ENCODE results near the gene ORM2. TPM values are rescaled to one million over a fixed set of nuclear protein-coding genes. Genes with fewer than 3 reads are reported as not detected.

Gene ORM2
- total RNA-seq, 4 donors from 2014 or later, result 6.3 to 15.6 TPM; not detected in 2

GRCh38 chr9:114291886-114292590 is 37.6 kb upstream of the ORM2 start:
- intact Hi-C loops (cut with DNase I; ENCODE audit: low total_unique reads), result loop anchor here (1.0 kb wide), 3 partner anchors 137 to 210 kb away; partner anchors contain the start of gene COL27A1
- Histone ChIP-seq H3K9me3 (peaks cover 0 to 8% (median 0%) of the 10 kb centered on the region in 3 donors), H3K36me3 (peaks cover 0 to 13% of the 10 kb centered on the region in 2 donors), H3K4me3 (no peak overlapping the region), H3K27ac (no peak overlapping the region), H3K4me1 (no peaks in the 10 kb centered on the region), H3K27me3 (no peaks in the 10 kb centered on the region)
- no peak for TF ChIP-seq POLR2A (IDR thresholded peaks at IDR 0.05)
- TF ChIP-seq CTCF (IDR thresholded peaks at IDR 0.05 in 4 of 5, conservative IDR thresholded peaks at IDR 0.05 in 1 of 5), result no peak
- in situ Hi-C loops (cut with MboI; ENCODE audit: low sequenced_read_pairs in 4 of 4), result loop anchor here in 3 of 4 donors (5.0 to 25.0 kb wide), 2 partner anchors 185 to 480 kb away; no protein-coding TSS in a partner anchor
- ATAC-seq (no peak), DNase-seq (peak in 1 of 2 donors; percentile 4)

DNA sequence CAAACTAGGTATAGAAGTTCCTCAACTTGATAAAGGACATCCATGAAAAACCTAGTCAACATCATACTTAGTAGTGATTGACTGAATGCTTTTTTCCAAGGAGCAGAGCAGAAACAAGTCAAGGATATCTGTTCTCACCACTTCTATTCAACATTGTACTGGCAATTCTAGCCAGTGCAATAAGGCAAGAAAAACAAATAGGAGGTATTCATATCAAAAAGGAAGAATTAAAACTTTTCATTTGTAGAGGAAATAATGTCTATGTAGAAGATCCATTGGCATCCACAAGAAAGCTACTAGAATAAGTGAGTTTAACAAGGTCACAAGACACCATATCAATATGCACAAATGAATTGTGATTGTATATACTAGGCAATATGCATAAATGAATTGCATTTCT is 35.0 kb upstream of the ORM2 start:
- Histone ChIP-seq H3K36me3 (peaks cover 0 to 13% of the 10 kb centered on the region in 2 donors), H3K9me3 (peaks cover 0 to 8% (median 0%) of the 10 kb centered on the region in 3 donors), H3K27ac (no peak overlapping the region), H3K4me1 (no peaks in the 10 kb centered on the region), H3K4me3 (no peak overlapping the region), H3K27me3 (no peaks in the 10 kb centered on the region)
- TF ChIP-seq POLR2A (IDR thresholded peaks at IDR 0.05) (no peak), CTCF (IDR thresholded peaks at IDR 0.05 in 4 of 5, conservative IDR thresholded peaks at IDR 0.05 in 1 of 5) (no peak)
- DNase-seq (no peak), ATAC-seq (no peak)
- in situ Hi-C loops (cut with MboI; ENCODE audit: low sequenced_read_pairs in 4 of 4) (loop anchor here in 3 of 4 donors (5.0 to 25.0 kb wide), 2 partner anchors 187 to 482 kb away; no protein-coding TSS in a partner anchor), intact Hi-C loops (cut with DNase I; ENCODE audit: low total_unique reads) (no loop called here)

- Histone ChIP-seq H3K36me3 (peaks cover 0 to 13% of the 10 kb centered on the region in 2 donors), H3K4me1 (no peaks in the 10 kb centered on the region), H3K27me3 (no peaks in the 10 kb centered on the region), H3K27ac (no peak overlapping the region), H3K4me3 (no peak overlapping the region), H3K9me3 (peaks cover 0 to 8% (median 0%) of the 10 kb centered on the region in 3 donors)
- no peak for ATAC-seq
- no peak for TF ChIP-seq CTCF (IDR thresholded peaks at IDR 0.05 in 4 of 5, conservative IDR thresholded peaks at IDR 0.05 in 1 of 5)
- no peak for TF ChIP-seq POLR2A (IDR thresholded peaks at IDR 0.05)
- intact Hi-C loops (cut with DNase I; ENCODE audit: low total_unique reads), result no loop called here
- DNase-seq, result no peak
- in situ Hi-C loops (cut with MboI; ENCODE audit: low sequenced_read_pairs in 4 of 4), result loop anchor here in 2 of 4 donors (25.0 kb wide), 1 partner anchor 484 kb away; no protein-coding TSS in a partner anchor
Measured at GRCh38 chr9:114296338-114296737, 33.3 kb upstream of the ORM2 start.

GRCh38 chr9:114299286-114300152 is 30.1 kb upstream of the ORM2 start:
- no peak overlapping the region for H3K27ac ChIP-seq
- intact Hi-C loops (cut with DNase I; ENCODE audit: low total_unique reads), result no loop called here
- H3K4me3 ChIP-seq, result no peak overlapping the region
- H3K36me3 ChIP-seq, result peaks cover 0 to 11% of the 10 kb centered on the region in 2 donors
- in situ Hi-C loops (cut with MboI; ENCODE audit: low sequenced_read_pairs in 4 of 4), result loop anchor here in 2 of 4 donors (25.0 kb wide), 1 partner anchor 487 kb away; no protein-coding TSS in a partner anchor
- ATAC-seq (no peak), DNase-seq (no peak)
- TF ChIP-seq POLR2A (IDR thresholded peaks at IDR 0.05) (no peak), CTCF (IDR thresholded peaks at IDR 0.05 in 4 of 5, conservative IDR thresholded peaks at IDR 0.05 in 1 of 5) (no peak)
- no peaks in the 10 kb centered on the region for H3K4me1 ChIP-seq
- peaks cover 0 to 8% (median 0%) of the 10 kb centered on the region in 3 donors for H3K9me3 ChIP-seq
- H3K27me3 ChIP-seq, result no peaks in the 10 kb centered on the region
